Amniotic stem cell (primary cell): Measurements from ENCODE around the gene UNC79.
"Not testable (repeated sequence)": the region's sequence is repeated elsewhere in the genome, so short reads cannot be mapped to it uniquely, and the experiment has no call there.

ENCODE experiments used
- DNase-seq: peaks from one replicate; lab custom pipeline; 2025; lab: John Stamatoyannopoulos, UW

The UNC79 gene

GRCh38 chr14:93493622-93494021 lies 62.9 kb downstream of the UNC79 start:
- not testable (repeated sequence) for DNase-seq

DNA sequence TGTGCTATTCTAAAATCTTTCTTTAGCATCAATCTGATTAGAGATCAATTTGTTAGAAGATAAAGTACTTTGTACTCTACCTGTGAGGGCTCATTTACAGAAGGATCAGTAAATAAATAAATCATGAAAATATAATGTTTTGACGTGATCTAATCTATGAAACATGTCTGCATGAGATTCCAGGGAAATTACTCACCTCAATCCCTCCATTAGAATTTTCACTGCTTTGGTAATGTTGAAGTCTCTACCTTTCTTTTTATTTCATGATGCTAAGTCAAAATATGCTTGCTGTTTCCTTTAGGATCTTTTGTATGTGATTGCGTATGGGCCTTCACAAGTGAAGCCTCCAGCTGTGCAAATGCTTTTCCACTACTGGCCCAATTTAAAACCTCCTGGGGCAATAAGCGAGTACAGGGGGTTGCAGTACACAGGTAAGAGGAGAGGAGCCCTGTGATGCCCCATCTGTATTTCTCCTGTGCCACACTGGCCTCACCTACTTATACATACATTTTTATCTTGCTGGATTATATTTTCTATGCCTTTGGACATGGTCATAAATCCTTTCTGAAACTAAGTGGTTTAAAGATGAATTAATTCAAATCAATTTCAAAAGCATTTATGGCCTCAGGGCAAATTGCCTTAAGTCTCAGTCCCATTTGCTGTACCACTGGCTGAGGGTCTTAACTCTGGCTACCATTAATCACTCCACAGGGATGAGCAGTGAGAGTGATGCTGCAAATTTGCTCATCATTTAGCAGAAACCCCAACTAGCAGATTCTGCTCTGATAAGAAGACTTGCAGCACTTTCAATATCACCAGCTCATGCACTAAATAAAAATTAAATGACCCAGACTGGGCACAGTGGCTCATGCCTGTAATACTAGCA lies 66.4 kb downstream of the UNC79 start:
- no peak for DNase-seq

DNA sequence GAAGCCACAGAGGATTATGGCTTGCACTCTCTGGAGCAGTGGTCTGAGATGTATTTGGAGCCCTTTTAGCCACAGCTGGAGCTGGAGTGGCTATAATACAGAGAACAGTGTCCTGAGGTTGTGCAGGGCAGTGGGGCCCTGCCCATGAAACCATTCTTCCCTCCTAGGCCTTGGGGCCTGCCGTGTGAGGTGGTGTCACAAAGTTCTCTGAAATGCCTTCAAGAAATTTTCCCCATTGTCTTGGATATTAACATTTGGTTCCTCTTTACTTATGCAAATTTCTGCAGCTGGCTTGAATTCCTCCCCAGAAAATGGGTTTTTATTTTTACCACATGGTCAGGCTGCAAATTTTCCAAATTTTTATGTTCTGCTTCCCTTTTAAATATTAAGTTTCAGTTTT lies 79.3 kb downstream of the UNC79 start:
- DNase-seq, result no peak

DNA sequence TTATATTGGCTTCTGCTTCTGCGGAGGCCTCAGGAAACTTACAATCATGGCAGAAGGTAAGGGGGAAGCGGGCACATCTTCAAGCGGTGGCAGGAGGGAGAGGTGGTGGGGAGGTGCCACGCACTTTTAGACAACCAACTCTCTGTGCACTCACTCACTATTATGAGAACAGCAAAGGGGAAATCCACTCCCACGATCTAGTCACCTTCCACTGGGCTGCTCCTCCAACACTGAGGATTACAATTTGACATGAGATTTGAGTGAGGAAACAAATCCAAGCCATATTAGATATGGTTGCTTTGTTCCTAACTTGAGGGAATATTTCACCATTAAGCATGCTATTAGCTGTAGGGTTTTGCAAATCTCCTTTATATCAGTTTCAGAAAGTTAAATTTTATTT lies 80.3 kb downstream of the UNC79 start:
- DNase-seq, result no peak

DNA sequence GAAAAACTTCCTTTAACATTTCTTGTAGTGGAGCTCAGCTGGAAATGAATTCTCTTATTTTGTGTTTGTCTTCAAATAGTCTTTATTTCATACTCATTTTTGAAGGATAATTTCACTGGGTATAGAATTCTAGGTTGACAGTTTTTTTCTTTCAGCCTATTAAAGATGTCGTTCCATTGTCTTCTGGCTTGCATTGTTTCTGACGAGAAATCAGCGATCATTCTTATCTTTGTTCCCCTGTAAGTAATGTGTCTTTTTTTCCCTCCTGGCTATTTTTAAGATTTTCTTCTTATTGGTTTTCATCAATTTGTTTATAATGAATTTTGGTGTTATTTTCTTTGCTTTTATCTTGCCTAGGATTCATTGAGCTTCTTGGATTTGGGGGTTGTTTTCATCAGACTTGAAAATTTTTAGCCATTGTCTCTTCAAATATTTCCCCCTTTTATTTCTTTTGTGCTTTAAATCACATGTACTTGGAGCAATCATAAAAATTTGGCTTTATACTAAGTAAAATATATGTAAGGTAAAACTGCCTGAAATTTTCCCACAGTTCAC lies 89.4 kb downstream of the UNC79 start:
- no peak for DNase-seq

DNA sequence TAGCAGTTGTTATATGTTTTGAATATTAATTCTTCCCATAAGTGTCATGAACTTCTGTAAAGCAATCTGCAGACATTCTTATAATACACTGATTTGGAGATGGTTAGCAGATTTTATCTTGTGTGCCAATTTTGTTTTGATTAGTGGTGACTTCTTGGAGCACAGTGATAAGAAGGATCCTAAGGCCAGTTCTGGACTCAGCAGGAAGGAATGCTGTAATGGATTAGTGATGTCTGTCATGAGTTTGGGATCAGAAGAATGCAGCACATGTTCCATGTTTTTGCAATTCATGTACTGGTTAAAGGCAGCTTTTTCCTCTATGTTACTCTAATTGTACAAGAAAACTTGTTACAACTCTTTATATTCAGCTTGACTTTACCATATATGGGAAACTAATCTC lies 91.5 kb downstream of the UNC79 start:
- DNase-seq, result no peak

GRCh38 chr14:93525216-93525615 lies 94.5 kb downstream of the UNC79 start:
- DNase-seq, result not testable (repeated sequence)

DNA sequence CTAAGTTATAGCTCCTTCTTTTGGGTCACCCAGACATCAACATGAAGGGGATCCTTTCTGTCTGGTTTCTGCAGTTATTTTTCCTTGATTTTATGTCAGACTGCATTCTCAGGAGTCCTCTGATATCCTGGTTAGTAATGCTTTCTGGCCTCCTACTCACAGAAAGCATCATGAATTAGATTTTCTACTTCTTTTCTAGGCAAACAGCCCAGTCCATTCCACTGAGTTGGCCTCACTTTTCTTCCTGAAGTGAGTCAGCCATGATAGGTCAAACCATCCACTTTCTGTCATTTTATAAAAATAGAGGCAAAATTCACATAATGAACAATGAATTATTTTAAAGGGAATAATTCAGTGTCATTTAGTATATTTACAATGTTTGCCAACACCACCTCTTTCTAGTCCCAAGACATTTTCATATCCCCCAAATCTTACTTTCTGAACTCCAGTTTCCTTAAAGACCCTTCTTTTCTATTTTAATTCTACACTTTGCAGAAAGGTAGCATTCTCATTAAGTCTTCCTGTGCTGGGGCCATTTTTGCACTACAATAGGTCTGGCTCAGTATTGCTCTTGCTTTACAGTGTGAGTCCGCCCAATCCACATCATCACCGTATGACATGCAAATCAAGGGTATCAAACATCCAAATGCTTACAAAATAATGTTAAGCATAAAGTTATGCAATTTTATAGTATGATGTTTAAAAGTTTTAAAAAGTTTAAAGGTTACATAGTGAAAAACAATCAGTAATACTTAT lies 95.1 kb downstream of the UNC79 start:
- no peak for DNase-seq

- DNase-seq, result no peak
Measured at GRCh38 chr14:93527203-93527607, 96.5 kb downstream of the UNC79 start.

DNA sequence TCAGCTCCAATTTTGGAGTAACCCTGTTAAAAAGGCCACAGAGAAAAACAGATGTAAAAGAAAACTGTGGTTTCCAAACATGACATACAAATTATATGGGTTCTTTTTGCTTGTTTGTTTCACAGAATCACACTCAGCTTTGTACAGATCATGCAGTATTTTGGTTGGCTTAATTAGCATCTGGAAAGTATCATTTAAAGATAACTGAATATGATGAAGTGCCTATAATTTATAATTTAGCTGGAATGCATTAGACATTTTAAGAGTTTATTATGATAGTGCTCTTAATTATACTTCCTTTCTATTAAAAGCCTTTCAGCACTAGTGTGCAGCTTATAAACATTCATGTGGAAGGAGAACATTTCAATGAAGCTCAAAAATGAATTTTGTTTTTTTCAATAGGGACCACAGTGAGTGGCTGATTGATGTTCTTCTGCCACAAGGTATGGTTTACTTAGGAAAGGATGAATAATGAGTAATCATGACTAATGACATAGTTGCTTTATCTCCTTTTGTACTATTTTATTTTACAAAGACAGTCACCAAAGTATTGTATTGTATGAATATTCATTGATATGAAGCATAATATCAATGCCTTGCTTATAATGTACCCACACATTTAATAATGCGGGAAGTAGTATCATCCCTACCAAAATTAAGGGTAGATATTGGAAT lies 98.3 kb downstream of the UNC79 start:
- DNase-seq, result no peak

DNA sequence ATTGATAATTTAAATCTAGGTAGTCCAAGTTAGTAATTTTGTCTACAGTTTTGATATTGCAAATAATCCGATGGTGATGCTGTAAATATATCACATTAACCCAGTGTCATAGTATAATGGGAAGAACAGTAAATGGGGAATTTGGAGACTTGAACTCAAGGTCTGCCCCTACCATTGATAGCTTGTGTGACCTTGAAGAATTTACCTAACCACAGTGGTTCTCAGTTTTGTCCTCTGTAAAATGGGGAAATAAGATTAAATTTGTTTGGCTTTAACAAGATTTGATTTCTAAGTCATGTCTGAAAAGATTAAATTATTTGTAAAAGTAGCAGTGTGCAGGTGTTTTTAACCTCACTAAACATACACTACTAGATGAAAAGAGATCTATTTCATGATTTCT lies 100.9 kb downstream of the UNC79 start:
- no peak for DNase-seq

GRCh38 chr14:93532541-93532940 lies 101.8 kb downstream of the UNC79 start:
- DNase-seq, result no peak

- no peak for DNase-seq
Measured at GRCh38 chr14:93533437-93533836, 102.7 kb downstream of the UNC79 start.

GRCh38 chr14:93533842-93534241 lies 103.1 kb downstream of the UNC79 start:
- DNase-seq, result no peak

DNA sequence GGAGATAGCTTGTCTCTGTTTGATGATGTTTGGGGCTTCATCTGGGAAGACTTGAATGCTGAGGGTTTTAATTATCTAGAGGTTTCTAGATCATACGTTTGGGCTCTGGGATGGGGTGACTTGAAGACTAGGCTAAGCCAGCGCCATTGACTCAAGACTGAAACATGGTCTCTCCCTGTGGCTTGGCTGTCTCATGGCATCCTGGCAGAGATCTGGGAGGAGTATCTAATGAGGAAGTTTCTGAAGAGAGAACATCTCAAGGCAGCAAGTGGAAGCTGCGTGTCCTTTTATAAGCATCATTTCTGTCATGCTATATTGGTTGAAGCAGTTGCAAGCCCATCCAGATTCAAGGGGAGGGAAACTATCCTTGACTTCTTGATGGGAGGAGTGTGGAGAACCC lies 104.8 kb downstream of the UNC79 start:
- no peak for DNase-seq

DNA sequence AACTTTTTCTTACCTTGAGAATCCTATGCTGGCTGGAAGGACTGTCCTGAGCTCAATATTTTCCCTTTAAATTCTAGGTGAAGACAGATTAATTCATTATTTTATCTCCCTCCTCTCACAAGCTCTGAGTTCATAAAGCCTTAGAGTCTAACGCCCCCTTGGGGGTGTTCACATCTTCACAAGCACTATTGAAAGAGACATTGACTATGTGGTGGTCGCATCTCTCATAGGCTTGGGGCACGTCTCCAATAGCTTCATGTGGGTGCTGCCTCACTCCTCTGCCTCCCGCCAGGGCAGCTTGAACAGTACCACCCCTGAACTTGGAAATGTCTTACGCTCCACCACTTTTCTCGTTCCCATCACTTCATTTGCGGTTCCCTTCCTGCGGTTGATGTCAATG lies 106.2 kb downstream of the UNC79 start:
- DNase-seq, result no peak

GRCh38 chr14:93537951-93538350 lies 107.2 kb downstream of the UNC79 start:
- DNase-seq, result no peak

DNA sequence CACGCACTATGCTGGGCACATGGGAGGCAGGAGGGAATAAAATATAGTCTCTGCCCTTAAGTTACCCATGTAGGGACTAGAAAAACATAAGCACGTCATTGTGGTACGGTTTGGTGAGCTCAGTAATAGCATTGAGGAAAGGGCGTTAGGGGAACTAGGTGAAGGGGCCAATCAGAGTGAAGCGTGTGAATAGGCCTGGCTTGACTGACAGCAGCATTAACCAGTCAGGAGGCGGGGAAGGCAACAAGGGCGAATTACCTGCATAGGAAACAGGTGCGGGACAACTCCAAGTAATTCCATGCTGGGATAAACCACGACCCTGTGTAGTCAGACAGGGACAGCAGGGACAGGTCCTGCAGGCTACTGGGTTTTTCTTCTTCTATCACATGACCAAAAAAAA lies 107.7 kb downstream of the UNC79 start:
- DNase-seq, result no peak

DNA sequence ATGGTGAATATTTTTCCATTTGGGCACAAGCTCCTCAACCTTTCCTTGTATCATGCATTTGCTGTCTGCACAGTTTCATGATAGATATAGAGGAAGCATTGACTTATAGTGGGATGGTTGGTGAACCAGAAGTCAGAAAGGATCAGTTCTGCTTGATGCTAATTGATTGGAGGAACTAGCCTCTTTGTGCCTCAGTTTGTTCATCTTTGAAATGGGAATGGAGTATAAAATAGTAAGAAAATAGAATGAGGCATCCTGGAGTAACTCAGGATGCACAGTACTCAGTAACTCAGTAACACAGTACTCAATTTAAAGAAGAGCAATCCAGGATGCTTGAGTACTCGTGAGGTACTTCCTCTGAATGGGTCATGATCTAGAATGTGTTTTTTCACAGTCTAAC lies 109.5 kb downstream of the UNC79 start:
- no peak for DNase-seq

- peak; percentile 14 for DNase-seq
Measured at GRCh38 chr14:93543766-93544165, 113.0 kb downstream of the UNC79 start.

DNA sequence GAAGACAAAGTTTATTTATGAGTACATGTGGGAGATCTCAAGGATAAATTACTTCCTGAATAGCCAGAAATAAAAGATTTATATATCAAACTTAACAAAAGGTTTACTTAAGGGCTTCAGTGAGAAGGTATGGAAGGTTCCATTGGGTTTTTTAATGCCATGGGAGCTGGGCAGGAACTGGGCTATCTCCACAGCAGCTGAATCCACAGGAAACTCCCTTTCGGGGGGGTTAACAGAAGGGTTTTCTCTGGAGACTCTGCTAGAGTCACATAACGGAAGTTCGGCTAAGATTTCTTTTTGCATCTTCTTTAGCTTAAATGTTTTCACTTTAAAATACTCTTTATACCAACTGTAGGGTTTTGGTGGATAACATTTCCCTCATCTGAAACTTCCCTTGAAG lies 113.5 kb downstream of the UNC79 start:
- DNase-seq, result no peak

DNA sequence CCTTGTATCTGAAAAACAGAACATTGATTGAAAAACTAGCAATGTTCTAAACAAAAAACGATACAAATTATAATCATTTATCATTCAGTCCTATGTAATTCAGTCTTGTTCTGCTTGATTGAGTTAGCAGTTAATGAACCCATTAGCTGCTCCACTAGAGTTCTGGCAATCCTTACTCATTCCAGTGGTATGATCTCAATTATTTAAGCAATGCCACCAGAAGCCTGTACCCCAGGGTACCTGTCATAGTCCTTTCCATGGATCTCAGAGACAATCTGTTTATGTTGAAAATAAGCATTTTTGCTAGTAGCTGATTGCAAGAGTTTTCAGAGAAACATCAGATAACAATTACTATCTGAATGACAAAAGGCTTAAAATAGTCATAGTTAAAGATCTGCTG lies 115.9 kb downstream of the UNC79 start:
- DNase-seq, result no peak
